ENCODE data around the gene AFF3.

GRCh38 chr2:99561804-99562203 lies 580.6 kb downstream of the AFF3 start:
- no peak for TF ChIP-seq EGR1 (IDR thresholded peaks at IDR 0.05; ENCODE audit: low read depth in 2 of 2)
- no peak for TF ChIP-seq YY1 (IDR thresholded peaks at IDR 0.05)
- no peak for TF ChIP-seq MAX (IDR thresholded peaks at IDR 0.05)
- TF ChIP-seq, protein P1, sequence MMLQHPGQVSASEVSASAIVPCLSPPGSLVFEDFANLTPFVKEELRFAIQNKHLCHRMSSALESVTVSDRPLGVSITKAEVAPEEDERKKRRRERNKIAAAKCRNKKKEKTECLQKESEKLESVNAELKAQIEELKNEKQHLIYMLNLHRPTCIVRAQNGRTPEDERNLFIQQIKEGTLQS (IDR thresholded peaks at IDR 0.05) = no peak
- no peak for TF ChIP-seq TAF1 (conservative IDR thresholded peaks at IDR 0.05)
- no peak for TF ChIP-seq CTCF (IDR thresholded peaks at IDR 0.05; ENCODE audit: low read depth, low read length, missing input control)
- TF ChIP-seq, protein P2, sequence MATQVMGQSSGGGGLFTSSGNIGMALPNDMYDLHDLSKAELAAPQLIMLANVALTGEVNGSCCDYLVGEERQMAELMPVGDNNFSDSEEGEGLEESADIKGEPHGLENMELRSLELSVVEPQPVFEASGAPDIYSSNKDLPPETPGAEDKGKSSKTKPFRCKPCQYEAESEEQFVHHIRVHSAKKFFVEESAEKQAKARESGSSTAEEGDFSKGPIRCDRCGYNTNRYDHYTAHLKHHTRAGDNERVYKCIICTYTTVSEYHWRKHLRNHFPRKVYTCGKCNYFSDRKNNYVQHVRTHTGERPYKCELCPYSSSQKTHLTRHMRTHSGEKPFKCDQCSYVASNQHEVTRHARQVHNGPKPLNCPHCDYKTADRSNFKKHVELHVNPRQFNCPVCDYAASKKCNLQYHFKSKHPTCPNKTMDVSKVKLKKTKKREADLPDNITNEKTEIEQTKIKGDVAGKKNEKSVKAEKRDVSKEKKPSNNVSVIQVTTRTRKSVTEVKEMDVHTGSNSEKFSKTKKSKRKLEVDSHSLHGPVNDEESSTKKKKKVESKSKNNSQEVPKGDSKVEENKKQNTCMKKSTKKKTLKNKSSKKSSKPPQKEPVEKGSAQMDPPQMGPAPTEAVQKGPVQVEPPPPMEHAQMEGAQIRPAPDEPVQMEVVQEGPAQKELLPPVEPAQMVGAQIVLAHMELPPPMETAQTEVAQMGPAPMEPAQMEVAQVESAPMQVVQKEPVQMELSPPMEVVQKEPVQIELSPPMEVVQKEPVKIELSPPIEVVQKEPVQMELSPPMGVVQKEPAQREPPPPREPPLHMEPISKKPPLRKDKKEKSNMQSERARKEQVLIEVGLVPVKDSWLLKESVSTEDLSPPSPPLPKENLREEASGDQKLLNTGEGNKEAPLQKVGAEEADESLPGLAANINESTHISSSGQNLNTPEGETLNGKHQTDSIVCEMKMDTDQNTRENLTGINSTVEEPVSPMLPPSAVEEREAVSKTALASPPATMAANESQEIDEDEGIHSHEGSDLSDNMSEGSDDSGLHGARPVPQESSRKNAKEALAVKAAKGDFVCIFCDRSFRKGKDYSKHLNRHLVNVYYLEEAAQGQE (IDR thresholded peaks at IDR 0.05) = no peak
- TF ChIP-seq HNF4A (conservative IDR thresholded peaks at IDR 0.05) = no peak
- TF ChIP-seq SP1 (IDR thresholded peaks at IDR 0.05) = no peak
- no peak for TF ChIP-seq HNF4G (IDR thresholded peaks at IDR 0.05)
- TF ChIP-seq RAD21 (IDR thresholded peaks at IDR 0.05) = no peak
- TF ChIP-seq GABPA (IDR thresholded peaks at IDR 0.05 in 1 of 2, conservative IDR thresholded peaks at IDR 0.05 in 1 of 2) = no peak
- TF ChIP-seq JUND (IDR thresholded peaks at IDR 0.05) = no peak

Data from liver (tissue), 3 donors.